ENCODE results near the gene SPRR1B.
"Not testable (repeated sequence)": the region's sequence is repeated elsewhere in the genome, so short reads cannot be mapped to it uniquely, and the experiment has no call there.

Gene SPRR1B, protein sequence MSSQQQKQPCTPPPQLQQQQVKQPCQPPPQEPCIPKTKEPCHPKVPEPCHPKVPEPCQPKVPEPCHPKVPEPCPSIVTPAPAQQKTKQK

DNA sequence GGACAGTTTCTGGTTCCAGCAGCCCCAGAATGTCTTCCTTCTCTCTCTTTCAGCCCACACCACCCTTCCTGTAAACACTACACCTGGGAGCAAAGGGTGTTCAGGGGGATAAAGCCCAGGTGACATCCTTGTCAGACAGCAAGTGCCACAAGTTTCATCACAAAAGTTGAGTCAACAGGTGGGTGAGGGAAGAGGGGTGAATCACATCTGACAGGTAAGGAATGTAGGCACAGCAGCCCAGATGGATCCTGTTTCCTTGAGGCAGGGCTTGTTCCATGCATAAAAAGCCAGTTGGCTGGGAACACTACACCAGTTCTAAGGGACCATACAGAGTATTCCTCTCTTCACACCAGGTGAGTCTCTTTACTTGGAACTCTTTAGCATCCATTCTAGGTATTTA lies at the start of gene SPRR1B:
SPRR1B (plus strand) TSS at position 309 of the 400 bp plus-strand sequence. CDS start 1,143 bp downstream, outside the sequence.
- DNase-seq: no peak

DNA sequence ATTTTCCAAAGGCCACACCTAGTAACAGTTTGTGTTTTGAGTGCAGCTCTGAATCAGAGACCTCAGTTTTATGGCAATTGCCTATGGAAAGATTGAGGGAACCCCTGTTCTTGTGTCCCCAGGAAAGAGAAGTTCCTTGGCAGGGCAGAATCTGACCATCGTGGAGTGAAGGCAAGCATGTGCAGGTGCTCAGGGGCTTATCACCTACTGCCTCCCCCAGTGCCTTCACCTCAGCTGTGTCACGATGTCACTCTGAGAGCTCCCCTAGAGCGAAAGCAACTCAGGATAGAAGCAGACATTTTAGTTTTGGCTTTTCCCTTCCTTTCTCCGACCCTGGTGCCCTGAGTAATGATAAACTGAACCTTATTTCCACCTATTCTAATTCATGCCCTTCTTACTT lies 48.9 kb upstream of the SPRR1B start:
- no peak for DNase-seq

DNA sequence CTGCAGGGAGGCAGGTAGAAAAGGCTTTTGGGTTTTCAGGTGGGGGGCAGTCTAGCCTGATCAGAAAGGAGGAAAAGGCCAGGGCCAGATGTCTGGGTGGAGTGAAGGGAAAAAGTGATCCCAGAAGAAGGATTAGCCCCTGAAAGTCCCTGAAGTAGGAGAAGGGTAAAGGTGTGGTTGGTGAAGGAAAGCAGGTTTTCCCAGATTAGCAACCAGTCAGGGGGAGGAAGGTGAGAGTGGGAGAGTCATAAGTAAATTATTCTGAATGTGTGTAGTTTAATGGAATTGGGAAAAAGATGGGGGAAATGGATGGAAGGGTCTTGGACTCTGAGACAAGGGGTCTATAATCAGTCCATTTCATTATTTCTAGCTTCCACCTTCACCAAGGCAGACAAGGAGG lies 47.8 kb upstream of the SPRR1B start:
- no peak for DNase-seq

DNA sequence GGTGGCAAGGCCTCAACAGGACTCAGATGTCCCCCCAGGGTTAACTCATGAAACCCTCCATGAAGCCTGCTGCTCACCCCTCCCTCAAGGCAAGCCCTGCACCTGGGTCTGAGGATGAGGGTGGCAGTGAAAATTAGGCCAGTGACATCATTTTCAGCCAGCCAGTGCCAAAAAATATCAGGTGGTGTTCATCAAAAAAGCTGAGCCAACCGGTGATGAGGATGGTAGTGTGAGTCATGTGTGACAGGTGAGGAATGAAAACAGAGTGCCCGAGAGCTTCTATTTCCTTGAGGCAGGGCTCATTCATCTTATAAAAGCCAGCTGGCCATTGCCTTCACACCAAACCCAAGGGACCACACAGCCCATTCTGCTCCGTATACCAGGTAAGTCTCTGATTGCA lies 47.3 kb upstream of the SPRR1B start, which contains the start of gene SPRR1A:
SPRR1A (plus strand) TSS at position 339 of the 400 bp plus-strand sequence. CDS start 1,150 bp downstream, outside the sequence.
- DNase-seq: no peak

DNA sequence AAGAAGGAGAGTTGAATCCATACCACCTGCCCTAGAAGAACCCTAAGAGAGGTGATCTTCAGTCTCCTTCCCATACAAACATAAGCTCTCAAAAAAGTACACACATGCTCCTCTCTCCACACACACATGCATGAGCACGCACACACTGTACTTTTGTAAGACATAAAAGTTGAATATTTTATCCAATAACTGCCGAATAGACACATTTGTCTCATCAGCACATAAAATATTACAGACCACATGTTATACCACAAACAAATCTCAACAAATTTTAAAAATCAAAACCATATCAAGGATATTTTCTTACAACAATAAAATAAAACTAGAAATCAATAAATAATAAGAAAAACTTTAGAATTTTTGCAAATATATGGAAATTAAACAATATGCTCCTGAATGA lies 44.4 kb upstream of the SPRR1B start:
- no peak for DNase-seq

DNA sequence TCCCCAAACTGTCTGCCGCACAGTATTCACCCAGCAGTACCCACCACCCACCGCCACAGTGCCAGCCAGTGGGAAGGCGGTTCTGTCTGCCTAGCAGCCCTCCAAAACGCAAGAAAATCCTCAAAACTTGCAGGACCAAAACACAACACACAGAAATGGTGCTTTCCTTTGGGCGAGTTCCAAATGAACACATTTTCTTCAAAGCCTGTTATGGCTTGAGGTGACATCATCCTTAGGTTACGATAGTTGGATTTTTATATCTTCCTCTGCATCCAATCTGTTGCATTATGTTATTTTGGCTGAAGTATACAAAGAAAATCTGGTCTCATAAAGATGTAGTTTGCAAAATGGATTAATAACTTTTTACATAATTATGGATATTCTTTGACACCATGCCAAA lies 37.8 kb upstream of the SPRR1B start:
- no peak for DNase-seq

DNA sequence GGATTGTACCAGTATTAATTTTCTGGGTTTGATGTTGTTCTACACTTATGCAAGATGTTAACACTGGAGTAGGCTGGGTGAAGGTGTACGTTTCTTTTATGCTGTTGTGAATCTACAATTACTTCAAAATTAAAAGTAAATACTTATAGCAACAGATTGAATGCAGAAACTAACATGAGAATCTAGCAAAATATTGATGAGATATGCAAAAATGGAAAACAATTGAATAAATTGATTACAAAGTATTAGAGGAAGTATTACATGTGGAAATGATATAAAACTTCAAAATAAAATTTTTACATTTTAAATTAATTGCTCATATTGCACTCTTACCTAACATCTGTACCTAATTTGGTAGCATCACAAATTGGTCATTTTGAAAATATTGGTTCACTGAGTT lies 35.2 kb upstream of the SPRR1B start:
- no peak for DNase-seq

DNA sequence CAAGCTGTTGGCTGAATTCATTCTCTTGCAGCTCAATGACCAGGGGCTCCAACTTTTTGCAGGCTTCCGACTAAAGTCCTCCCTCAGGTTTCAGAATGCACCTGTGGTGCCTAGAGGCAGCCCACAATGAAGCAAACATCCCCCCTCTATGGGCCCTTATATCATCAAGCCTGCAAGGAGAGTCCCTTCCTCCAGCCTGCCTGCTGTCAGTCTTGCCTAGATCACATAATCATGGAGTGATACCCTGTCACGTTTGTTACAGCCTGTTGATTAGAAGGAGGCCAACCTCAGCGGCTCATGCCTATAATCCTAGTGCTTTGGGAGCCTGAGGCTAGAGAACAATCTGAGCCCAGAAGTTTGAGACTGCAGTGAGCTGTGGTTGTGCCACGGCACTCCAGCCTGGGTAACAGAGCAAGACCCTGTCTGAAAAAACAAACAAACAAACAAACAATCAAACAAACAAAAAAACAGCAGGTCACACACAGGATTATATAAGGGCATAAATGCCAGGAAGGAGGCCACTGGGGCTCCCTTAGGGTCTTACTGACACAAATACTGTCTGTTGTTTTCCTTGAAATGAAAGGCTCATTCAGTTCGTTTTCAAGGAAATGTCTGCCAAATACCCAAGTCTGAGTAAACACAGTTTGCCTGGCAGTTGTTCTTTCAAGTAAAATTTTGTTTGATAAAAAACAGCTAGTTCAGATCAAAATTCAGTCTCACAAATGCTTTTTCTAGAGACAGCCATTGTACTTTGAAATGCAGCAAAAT lies 34.2 kb upstream of the SPRR1B start:
- no peak for DNase-seq

DNA sequence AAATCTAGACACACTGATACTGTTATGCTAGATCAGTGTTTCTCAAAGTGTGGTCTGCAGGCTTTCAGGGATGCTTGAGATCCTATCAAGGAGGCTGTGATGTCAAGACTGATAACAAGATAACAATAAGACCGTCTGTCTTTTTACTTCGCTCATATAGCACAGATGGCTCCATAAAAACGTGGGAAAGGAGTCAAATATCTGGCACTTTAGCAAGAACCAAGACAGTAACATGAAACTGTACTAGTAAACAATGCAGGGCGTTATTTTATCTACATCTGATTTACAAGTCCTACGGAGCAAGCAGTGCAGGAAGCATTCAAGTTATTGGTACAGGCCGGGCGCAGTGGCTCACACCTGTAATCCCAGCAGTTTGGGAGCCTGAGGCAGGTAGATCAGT lies 33.1 kb upstream of the SPRR1B start:
- no peak for DNase-seq

DNA sequence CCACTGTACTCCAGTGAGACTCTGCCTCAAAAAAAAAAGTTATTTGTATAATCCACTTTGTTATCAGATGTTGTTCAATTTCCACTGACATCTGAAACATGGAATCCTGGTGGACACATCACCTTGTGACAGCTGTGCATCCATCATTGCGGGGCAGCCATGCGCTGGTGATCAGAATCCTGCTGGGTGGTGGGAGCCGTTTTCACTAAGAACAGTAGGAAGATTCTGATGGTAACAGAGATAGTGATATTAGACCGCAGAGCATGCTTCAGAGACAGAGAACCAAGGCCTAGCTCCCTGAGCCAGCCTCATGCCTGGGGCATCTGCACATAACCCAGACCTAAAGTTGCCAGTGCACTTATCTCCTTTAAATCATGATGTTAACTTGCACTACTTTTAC lies 32.5 kb upstream of the SPRR1B start:
- no peak for DNase-seq

DNA sequence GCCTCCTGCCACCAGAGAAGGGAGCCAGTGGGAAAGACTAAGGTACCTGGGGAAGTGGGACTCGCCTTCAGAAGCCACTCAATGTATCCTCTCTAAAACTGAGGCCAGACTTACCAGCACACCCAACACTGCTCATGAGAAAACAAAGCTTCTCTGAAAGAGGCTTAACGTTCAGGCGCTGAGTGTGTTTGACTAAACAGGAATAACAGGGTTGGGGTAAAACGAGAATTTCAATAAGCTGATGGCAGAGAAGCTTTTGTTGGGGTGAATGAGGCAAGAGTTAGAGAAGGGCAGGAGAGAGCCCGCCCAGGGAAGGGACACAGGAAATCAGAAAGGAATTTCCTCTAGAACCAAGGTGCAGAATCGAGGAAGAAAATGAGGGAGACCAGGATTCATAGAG lies 31.2 kb upstream of the SPRR1B start:
- no peak for DNase-seq

DNA sequence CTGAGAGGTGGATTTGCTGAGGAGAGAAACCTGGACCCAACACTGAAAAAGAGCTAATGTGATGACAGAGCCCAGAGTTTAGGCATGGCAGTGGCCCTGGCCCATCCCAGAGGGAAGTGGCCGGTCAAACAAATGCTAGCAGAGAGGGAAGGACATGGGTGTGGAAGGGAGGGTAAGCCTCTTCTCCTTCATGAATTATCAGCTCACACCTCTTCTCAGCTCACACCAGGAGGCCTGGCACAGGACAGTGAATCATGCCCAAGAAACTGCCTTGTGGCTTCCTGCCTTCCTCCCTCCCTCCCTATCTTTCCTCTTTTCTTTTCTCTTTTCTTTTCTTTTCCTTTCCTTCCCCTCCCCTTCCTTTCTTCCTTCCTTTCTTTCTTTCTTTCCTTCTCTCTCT lies 30.7 kb upstream of the SPRR1B start:
- no peak for DNase-seq

DNA sequence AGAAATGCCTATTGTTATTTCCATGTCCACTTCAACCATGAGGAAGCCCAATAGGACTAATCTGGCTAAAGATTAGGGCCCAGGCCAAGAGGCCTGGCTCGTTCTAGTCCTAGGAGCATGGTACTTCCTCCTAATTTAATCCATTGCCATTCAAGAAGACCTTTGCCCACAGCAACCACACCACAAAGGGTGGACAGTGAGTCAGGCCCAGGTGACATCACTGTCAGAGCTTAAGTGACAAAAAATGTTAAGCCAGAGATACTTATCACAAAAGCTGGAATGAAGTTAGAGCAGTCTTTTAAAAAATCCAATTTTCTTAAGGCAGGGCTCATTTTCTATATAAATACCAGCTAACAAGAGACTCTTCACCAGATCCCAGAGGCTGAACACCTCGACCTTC lies 29.6 kb upstream of the SPRR1B start, which contains the start of gene SPRR3:
SPRR3 (plus strand) TSS at position 368 of the 400 bp plus-strand sequence. CDS start 1,272 bp downstream, outside the sequence.
- no peak for DNase-seq

DNA sequence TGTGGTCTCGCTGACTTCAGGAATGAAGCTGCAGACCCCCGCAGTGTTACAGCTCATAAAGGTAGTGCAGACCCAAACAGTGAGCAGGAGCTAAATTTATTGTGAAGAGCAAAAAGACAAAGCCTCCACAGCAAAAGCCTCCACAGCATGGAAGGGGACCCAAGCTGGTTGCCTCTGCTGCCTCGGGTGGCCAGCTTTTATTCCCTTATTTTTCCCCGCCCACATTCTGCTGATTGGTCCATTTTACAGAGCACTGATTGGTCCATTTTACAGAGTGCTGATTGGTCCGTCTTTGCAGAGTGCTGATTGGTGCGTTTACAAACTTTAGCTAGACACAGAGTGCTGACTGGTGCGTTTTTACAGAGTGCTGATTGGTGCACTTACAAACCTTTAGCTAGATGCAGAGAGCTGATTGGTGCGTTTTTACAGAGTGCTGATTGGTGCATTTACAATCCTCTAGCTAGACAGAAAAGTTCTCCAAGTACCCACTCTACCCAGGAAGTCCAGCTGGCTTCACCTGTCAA lies 19.7 kb upstream of the SPRR1B start:
- DNase-seq: peak; percentile 6

DNA sequence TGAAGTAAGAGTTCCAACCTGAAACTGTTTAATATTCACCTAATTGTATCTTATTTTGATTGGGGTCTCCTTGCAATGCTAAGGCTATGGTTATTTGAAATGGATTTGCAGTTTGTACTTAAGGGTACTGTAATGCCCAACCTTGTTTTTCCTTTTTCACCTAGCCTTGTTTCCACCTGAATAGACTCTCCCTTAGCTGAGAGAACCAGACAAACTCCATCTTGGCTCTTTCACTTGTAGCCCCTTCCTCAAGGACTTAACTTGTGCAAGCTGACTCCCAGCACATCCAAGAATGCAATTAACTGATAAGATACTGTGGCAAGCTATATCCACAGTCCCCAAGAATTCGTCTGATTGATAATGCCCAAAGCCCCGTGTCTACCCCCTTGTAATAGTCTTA lies 9.2 kb upstream of the SPRR1B start:
- not testable (repeated sequence) for DNase-seq

DNA sequence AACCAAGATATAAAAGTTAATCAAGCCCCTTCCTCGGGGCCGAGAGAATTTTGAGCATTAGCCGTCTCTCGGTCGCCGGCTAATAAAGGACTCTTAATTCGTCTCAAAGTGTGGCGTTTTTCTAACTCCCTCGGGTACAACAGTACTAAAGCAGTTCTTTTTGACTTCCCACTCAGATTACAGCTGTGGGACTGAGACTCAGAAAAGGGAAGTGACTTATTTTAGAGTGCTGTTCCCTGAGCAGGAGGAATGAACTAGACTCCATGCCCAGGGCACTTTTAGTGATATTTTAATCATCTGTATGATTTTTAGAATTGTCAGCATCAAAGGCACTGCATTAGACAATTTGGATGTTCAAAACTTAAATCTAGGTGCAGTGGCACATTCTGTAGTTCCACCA lies 8.7 kb upstream of the SPRR1B start:
- DNase-seq: not testable (repeated sequence)

DNA sequence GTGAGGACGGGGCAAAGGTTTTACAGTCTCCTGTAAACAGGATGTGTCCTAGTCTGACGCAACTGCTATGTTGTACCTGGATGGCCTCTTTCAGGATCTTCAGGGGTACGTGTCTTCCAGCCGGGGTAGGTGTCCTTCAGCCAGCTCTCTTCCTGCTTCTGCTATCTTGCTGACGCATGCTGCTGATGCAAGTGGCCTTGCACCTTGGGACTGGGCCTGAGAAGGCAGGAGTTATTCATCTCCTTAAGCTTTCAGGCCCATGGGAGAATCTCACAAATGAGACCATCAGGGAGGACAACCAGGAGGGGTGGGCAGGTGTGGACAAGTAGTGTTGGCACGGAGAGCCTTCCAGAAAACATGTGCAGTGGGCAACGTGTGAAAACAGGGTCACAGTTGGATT lies 7.9 kb upstream of the SPRR1B start:
- DNase-seq: no peak

DNA sequence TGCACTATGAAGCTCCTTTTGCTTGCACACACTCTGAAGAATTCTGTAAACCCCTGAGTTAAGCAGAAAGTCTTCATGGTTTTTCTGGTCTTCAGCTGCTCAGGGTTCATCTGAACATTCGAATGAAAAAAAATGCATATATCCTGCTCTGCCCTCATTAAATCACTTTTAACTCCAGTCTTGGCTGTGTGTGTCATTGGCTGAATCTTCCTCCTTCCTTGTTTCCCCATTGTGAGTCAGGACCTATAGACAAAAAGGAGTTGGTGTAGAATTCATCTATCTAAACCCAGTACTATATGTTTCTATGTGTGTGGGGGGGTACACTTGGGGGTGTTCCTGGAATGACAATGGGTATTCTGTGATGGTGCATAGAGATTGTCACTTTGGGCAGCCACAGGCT lies 6.6 kb upstream of the SPRR1B start:
- no peak for DNase-seq

DNA sequence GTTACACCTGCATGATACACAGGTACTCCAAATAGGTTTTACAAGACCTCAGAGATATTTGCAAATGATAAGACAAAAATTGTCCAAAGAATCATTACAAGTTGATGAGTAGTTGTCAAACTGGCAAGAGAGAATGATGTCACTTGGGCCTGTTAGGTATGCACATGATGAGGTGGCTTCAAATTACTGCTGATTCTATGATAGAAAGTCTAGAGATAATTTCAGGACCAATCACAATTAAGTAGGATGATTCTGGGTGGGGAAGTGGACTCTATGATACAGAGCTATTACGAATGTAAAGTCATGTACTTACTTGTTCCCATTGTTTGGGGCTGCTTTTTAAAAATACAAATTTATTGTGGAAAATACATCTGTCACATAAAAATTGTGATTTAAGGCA lies 5.2 kb upstream of the SPRR1B start:
- DNase-seq: no peak

DNA sequence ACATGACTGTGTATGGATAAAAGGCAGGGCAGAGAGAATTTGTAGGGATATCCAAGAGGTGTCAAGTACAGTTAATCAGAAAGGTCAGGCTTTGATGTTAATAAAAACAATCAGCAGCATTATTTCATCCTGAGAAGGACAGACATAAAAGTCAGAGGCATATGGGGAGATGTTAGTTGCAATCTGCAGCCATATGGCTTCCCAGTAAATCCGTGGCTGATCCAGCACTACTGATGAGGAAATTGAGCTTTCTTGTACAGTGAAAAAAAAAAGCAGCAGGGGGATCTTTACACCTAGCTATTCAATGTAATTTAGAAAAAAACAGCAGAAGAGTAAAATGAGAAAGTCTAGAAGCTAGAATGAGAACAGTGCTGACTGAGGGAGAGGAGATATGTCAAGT lies 2.2 kb upstream of the SPRR1B start:
- no peak for DNase-seq

DNA sequence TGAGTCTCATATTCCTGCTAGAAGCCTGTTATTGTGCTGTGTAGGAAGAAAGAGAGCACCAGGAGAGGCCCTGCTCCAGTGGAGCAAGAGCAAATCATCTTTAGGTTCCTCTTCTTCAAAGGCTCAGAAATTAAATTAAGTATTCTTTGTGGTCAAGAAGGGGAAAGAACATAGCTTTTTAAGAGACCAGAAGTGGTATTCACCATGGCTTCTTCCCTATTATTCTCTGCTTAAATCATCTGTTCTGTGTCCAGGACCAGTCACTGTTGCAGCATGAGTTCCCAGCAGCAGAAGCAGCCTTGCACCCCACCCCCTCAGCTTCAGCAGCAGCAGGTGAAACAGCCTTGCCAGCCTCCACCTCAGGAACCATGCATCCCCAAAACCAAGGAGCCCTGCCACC lies 1.1 kb downstream of the SPRR1B start:
- no peak for DNase-seq

DNA sequence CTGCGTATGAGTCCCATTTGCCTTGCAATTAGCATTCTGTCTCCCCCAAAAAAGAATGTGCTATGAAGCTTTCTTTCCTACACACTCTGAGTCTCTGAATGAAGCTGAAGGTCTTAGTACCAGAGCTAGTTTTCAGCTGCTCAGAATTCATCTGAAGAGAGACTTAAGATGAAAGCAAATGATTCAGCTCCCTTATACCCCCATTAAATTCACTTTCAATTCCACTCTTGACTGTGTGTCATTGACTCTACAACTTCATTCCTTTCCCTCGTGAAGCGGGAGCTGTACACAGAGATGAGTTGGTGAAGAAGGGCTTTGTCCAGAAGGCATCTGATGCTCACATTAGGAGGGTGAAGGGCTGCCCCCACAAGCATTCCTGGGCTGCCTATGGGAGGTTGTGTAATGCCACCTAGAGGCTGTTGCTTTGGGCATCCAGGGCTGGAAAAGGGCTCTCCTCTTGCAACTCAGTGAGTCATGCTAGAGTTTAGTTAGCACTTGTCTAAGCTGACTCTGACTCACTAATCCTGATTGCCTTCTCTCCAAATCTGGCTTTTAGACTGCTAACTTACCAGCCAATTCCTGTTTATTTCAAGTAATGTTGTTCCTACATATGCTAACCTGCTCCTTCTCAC lies 1.8 kb downstream of the SPRR1B start:
- DNase-seq: peak; percentile 45

DNA sequence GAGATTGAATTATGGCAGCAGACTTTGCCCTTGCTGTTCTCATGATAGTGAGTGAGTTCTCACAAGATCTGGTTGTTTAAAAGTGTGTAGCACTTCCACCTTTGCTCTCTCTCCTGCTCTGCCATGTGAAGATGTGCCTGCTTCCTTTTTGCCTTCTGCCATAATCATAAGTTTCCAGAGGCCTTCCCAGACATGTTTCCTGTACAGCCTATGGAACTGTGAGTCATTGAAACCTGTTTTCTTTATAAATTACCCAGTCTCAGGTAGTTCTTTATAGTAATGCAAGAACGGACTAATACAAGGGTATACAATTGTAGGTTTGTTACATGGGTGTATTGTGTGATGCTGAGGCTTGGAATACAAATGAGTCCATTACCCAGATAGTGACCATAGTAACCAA lies 4.2 kb downstream of the SPRR1B start:
- DNase-seq: no peak
